HT-29 (cell line): ENCODE results near the gene SOAT2. TPM values are rescaled to one million over a fixed set of nuclear protein-coding genes. Genes with fewer than 3 reads are reported as not detected.

ENCODE experiments used
- DNase-seq: peaks from one replicate; pipeline ENCODE4 v3.0.0-alpha.2; 2015; ENCODE audit warnings: low spot score
- total RNA-seq: library from RNA; depleted of rRNA; stranded (reverse); fragments of >200 nt; shearing (Covaris generic); gene quantifications from 2 replicates; pipeline ENCODE4 v1.2.3, GENCODE V29; 2014; rRNA removed

SOAT2 gene
- 0.15 and 0.23 TPM in 2 replicates for total RNA-seq

GRCh38 chr12:53102883-53103807 is at the start of gene SOAT2:
TSS of gene SOAT2 (plus strand) at chr12:53103486. CDS start at chr12:53103578, 92 bp downstream.
- peak; percentile 14 for DNase-seq

GRCh38 chr12:53054112-53054878 is 49.0 kb upstream of the SOAT2 start:
- peak; percentile 99 for DNase-seq

DNA sequence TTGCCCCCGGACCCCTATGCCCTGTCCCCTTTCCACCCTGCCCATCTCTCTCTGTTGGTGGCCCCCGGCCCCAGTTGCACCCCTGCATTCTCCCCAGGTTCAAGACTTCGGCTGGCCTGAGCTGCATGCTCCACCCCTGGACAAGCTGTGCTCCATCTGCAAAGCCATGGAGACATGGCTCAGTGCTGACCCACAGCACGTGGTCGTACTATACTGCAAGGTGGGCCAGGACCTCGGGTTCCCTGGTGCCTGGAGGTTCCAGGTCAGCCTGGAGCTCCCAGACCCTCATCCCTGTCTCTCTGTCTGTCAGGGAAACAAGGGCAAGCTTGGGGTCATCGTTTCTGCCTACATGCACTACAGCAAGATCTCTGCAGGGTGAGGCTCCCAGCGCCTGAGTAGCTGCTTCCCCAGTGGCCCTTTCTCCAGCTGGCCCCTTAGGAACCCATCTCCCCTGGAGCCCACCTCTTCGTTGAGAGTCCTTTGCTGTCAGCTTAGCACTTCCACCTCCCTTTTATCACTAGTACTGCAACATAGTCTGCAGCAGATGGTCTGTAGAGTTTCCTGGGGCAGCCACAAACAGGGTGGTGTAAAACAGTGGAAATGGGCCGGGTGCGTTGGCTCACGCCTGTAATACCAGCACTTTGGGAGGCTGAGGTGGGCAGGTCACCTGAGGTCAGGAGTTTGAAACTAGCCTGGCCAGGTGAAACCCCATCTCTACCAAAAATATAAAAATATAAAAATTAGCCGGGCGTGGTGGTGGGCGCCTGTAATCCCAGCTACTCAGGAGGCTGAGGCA is 47.6 kb upstream of the SOAT2 start:
- no peak for DNase-seq

- no peak for DNase-seq
These were observed 47.0 kb upstream of the SOAT2 start for GRCh38 chr12:53056296-53056695.

DNA sequence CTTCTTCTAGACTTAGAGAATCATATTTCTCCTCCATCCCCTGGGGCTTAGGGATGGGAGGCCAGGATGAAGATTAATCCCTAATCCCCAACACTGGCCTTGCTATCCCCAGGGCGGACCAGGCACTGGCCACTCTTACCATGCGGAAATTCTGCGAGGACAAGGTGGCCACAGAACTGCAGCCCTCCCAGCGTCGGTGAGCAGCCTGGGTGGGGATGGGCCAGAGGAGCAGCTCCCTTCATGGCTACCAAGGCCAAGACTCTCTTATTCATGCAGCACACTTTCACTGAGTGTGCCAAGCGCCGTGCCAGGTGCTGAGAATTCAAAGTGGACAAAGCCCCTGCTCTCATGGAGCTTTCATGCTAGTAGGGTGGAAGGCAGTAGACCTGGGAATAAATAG is 46.4 kb upstream of the SOAT2 start:
- no peak for DNase-seq

GRCh38 chr12:53057816-53058500 is 45.3 kb upstream of the SOAT2 start:
- no peak for DNase-seq

- no peak for DNase-seq
These were observed 44.4 kb upstream of the SOAT2 start for GRCh38 chr12:53058674-53059433.

- DNase-seq, result no peak
These were observed 43.7 kb upstream of the SOAT2 start for GRCh38 chr12:53059434-53060063.

- DNase-seq, result no peak
These were observed 43.1 kb upstream of the SOAT2 start for GRCh38 chr12:53060064-53060720.

- DNase-seq, result no peak
These were observed 42.5 kb upstream of the SOAT2 start for GRCh38 chr12:53060721-53061276.

DNA sequence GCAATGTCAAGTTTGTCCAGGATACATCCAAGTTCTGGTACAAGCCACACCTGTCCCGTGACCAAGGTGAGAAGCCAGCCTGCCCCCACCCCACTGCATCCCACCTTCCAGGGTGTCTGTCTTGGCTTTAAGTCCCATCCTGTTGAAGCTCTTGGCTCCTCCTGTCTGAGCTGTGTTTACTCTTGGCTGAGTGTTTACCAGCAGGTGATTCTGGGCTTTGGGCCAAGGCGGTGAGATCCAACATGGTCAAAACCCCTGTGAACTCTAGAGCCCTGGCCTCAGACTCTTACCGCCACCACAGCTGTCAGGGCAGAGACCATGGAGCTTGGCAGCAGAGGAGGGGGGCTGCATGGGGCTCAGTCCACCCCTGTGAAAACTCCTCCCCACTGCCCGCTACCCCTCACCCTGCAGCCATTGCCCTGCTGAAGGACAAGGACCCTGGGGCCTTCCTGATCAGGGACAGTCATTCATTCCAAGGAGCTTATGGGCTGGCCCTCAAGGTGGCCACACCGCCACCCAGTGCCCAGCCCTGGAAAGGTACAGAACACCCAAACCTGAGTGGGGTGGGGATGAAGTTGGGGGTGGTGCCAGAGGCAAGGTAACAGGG is 41.8 kb upstream of the SOAT2 start:
- peak; percentile 98 for DNase-seq

- DNase-seq, result no peak
These were observed 41.0 kb upstream of the SOAT2 start for GRCh38 chr12:53062011-53062961.

DNA sequence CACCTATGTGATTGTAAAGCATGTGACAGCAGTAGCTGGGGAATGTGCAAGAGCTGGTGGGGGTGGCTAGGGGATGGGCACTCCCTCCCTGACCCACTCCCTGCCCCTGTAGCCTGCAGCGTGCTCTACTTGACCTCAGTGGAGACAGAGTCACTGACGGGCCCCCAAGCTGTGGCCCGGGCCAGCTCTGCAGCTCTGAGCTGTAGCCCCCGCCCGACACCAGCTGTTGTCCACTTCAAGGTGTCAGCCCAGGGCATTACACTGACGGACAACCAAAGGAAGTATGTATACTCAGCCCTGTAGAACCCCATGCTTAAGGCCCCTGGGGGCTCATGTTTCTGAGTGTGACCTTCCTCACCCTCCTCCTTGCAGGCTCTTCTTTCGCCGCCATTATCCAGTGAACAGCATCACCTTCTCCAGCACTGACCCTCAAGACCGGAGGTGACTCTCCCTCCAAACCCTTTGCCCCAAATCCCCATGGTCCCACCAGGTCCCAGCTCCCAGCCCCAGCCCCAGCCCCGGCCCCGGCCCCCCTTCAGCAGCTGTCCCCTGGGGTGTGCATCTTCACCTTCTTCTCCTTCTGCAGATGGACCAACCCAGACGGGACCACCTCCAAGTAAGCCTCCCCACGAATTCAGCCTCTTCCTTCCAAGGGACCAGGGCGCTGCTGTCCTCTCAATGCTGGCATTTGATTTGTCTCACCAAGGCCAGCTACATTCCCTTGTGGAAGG is 40.1 kb upstream of the SOAT2 start:
- DNase-seq, result no peak

DNA sequence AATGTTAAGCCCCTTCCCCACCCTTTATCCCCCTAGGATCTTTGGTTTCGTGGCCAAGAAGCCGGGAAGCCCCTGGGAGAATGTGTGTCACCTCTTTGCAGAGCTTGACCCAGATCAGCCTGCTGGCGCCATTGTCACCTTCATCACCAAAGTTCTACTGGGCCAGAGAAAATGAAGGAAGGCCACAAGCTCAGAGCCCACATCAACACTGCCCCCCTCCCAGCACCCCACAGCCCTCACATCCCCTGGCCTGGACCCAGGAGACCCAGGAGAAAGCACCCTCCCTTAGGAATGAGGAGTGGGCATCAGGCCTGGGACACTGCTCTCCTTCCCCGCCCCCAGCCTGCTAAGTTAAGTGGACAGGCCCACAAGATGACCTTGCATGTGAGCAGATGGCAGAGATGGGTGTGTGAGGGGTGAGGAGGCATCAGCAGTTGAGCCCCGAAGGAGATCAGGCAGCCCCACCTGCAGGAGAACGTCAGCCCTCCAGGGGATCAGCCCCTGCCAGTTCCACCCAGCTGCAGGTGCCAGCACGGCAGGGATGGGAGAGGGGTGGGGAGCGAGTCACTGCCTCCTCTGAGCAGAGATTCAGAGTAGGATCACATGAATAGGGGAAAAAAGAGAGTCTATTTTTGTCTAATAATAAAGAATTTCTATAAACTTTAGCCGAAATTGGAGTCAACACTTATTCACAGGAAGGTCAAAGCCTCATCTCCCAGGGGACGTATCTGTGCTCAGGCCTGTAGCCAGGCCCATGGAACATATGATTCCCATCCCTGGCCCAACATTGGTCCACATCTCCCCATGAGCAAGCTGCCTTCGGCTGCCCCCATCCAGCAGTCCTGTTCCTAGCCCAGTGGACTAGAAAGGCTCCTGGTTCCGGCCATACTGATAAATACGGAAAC is 39.3 kb upstream of the SOAT2 start:
- no peak for DNase-seq

DNA sequence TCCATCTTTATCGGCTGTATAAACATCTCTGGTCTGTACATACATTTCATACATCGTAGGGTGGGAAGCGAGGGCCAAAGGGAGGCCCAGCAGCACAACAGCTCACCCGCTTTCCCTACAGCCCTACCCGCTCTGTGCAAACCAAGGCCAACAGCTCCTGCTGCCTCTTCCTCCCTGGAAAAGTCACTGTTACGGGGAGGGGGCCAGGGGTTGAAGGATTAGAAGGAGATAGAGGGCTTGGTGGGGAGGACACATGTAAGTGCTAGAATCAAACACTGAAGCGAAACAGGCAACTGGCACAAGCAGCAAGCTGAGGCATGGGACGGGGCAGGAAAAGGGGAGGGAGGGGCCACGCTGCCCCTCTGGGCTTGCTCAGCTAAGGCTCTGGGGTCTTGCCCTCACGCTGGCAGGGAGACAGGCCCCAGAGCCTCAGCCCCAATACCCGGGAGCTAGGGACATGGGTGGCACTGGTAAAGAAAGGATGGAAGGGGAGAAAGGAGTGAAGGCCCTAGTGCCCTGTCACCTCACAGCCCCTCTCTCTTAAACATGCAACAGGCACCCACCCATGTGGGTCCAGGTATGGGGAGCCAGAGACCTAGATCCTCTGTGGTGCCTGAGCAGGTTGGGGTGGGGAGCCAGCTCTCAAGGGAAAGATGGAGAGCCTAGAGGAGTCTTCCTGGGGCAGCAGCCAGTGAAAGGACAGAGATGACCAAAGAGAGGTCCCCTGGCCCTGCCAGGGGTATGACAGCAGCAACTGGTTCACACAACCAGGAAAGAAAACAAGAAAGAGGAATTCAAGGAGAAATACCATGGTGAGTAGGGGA is 38.5 kb upstream of the SOAT2 start:
- DNase-seq, result no peak
